Mesendoderm (in vitro differentiated cells): ENCODE measurements around the gene PNMA8C.

Source experiments
- DNase-seq: peaks from one replicate; pipeline ENCODE4 v3.0.0; 2013
- H2AK5ac ChIP-seq: 2 replicates; pipeline ENCODE4 v1.6.1; 2013; ENCODE audit warnings: low read length, inconsistent platforms
- H2BK120ac ChIP-seq: 2 replicates; pipeline ENCODE4 v1.6.1; 2013; ENCODE audit warnings: low read depth, mild to moderate bottlenecking, low read length, moderate library complexity, mixed read lengths
- H2BK15ac ChIP-seq: replicated peaks from 2 replicates; pipeline ENCODE4 v1.6.1; 2013; ENCODE audit warnings: low read depth, mild to moderate bottlenecking, moderate library complexity
- H2BK5ac ChIP-seq: 2 replicates; pipeline ENCODE4 v1.6.1; 2013; ENCODE audit warnings: low read length, inconsistent platforms
- H3K18ac ChIP-seq: 2 replicates; pipeline ENCODE4 v1.6.1; 2013; ENCODE audit warnings: mild to moderate bottlenecking, low read length, mixed read lengths
- H3K23ac ChIP-seq: one replicate; pipeline ENCODE4 v1.6.1; 2013; ENCODE audit warnings: low read length
- H3K27ac ChIP-seq: 2 replicates; pipeline ENCODE4 v1.5.1; 2013; ENCODE audit warnings: low read depth, mild to moderate bottlenecking, inconsistent platforms, low read length, moderate library complexity
- H3K27me3 ChIP-seq: 2 replicates; pipeline ENCODE4 v1.6.1; 2013; ENCODE audit warnings: low read length, control low read depth, mild to moderate bottlenecking, inconsistent platforms; ENCODE audit not compliant: insufficient read depth, poor library complexity
- H3K36me3 ChIP-seq: 2 replicates; pipeline ENCODE4 v1.6.1; 2013; ENCODE audit warnings: low read length, inconsistent platforms; ENCODE audit not compliant: control insufficient read depth, insufficient read depth
- H3K4ac ChIP-seq: one replicate; pipeline ENCODE4 v1.6.1; 2013; ENCODE audit warnings: low read depth, mild to moderate bottlenecking, low read length, moderate library complexity
- H3K4me1 ChIP-seq: 2 replicates; pipeline ENCODE4 v1.6.1; 2013; ENCODE audit warnings: low read depth, low read length, inconsistent platforms; ENCODE audit not compliant: control insufficient read depth
- H3K4me2 ChIP-seq: 2 replicates; pipeline ENCODE4 v1.6.1; 2013; ENCODE audit warnings: low read length
- H3K4me3 ChIP-seq: 2 replicates; pipeline ENCODE4 v1.5.1; 2013; ENCODE audit warnings: mild to moderate bottlenecking, low read length
- H3K56ac ChIP-seq: one replicate; pipeline ENCODE4 v1.6.1; 2013; ENCODE audit warnings: low read length
- H3K79me1 ChIP-seq: 2 replicates; pipeline ENCODE4 v1.6.1; 2013; ENCODE audit warnings: low read length, inconsistent platforms
- H3K79me2 ChIP-seq: 2 replicates; pipeline ENCODE4 v1.6.1; 2013; ENCODE audit warnings: mild to moderate bottlenecking, low read length; ENCODE audit not compliant: control insufficient read depth, insufficient read depth
- H3K9ac ChIP-seq: 2 replicates; pipeline ENCODE4 v1.6.1; 2013; ENCODE audit warnings: low read length, inconsistent platforms
- H4K5ac ChIP-seq: one replicate; pipeline ENCODE4 v1.6.1; 2013; ENCODE audit warnings: low read length
- H4K8ac ChIP-seq: one replicate; pipeline ENCODE4 v1.6.1; 2013; ENCODE audit warnings: low read depth, mild to moderate bottlenecking, control low read depth, low read length, moderate library complexity
- WGBS: extraction: QIAGEN DNeasy Blood & Tissue Kit; methylation state at CpG from one replicate; pipeline ENCODE4 v1.1.7; 2013; ENCODE audit warnings: low lambda C conversion rate, missing lambda C conversion rate; ENCODE audit not compliant: insufficient coverage; ENCODE audit errors: extremely low coverage; 5-methylcytosine and 5-hydroxymethylcytosine counted together

Gene PNMA8C

DNA sequence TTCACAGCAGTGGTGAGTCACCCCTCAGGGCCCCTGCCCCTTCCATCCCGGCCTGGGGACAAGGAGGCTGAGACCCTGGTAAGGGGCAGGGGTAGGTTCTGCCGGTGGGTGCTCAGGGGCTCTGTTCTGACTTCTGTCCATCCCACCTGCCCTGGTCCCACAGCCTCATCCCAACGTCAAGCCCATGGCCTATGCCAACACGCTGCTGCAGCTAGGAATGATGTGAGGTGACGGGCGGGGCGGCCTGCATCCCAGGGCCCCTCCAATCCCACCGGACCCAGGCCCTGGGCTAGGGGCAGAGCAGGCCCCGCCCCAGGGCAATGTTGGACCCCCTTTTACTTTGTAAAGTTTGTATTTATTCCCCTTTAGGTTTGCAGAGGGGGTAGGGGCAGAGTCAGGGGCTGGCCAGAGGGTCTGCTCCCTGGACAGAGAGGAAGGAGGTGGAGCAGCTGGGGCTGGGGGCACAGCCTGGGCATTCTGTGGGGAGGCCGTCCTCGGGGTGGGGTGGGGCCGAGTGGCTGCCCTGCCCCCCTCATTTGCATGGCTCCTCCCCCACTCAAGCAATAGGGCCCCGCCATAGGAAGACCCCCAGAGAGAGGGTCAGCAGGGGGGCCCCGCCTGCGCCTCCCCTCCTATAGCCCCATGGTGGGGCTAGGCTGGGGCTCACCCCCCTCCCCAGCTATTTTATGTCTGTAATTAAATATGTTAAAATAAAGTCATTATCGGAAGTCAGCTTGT is 38.4 kb downstream of the PNMA8C start:
- H3K56ac ChIP-seq = no peak overlapping the region

DNA sequence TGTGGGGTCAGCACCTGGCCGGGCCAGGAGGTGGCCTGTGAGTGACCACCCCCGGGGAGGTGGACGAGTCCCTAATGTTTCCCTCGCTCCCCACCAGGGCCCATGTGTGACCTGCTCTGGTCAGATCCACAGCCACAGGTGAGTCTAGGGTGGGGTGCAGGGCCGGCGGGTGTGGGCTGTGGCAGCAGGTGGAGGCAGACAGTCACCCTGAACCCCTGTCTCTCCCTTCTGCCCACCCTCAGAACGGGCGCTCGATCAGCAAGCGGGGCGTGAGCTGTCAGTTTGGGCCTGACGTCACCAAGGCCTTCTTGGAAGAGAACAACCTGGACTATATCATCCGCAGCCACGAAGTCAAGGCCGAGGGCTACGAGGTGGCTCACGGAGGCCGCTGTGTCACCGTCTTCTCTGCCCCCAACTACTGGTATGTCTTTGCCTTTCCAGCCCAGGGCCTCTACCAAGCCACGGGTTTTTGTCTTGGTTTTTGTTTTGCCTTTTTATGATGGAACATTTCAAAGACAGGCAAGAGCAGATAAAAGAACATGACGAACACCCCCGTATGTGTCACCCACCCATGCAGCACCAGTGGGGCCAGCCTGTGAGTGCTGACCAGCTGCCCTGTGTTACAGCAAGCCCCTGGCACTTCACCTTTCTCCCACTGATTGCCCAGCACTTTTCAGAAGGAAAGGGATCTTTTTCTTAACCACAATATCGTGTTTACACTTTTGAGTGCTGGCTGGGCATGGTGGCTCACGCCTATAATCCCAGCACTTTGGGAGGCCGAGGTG is 40.2 kb downstream of the PNMA8C start:
- H4K5ac ChIP-seq = no peak overlapping the region
- H3K9ac ChIP-seq = no peak overlapping the region
- DNase-seq = no peak
- H4K8ac ChIP-seq = no peak overlapping the region
- no peaks in the 10 kb centered on the region for H3K79me1 ChIP-seq
- no peak overlapping the region for H3K4me2 ChIP-seq
- H3K18ac ChIP-seq = no peak overlapping the region
- H3K27ac ChIP-seq = no peak overlapping the region
- no peak overlapping the region for H2AK5ac ChIP-seq
- H3K4me3 ChIP-seq = no peak overlapping the region
- H3K23ac ChIP-seq = no peak overlapping the region
- no peaks in the 10 kb centered on the region for H3K4me1 ChIP-seq
- H2BK120ac ChIP-seq = no peak overlapping the region
- no peaks in the 10 kb centered on the region for H3K27me3 ChIP-seq
- no peak overlapping the region for H3K56ac ChIP-seq
- H3K36me3 ChIP-seq = peaks cover 18% of the 10 kb centered on the region
- no peak overlapping the region for H3K4ac ChIP-seq
- no peak overlapping the region for H2BK5ac ChIP-seq
- no peak overlapping the region for H2BK15ac ChIP-seq
- WGBS = no CpG with 5 or more reads among the region's 25 CpGs
- no peaks in the 10 kb centered on the region for H3K79me2 ChIP-seq

More for the DNA sequence above, 38.4 kb downstream of the PNMA8C start:
- Histone ChIP-seq H3K79me2 (no peaks in the 10 kb centered on the region), H3K4me3 (no peak overlapping the region), H3K4ac (no peak overlapping the region), H2BK5ac (no peak overlapping the region), H3K9ac (no peak overlapping the region), H3K4me2 (no peak overlapping the region), H4K5ac (no peak overlapping the region), H4K8ac (no peak overlapping the region), H2BK15ac (no peak overlapping the region), H3K27me3 (no peaks in the 10 kb centered on the region), H3K79me1 (no peaks in the 10 kb centered on the region), H3K18ac (no peak overlapping the region), H2AK5ac (no peak overlapping the region), H3K36me3 (peaks cover 13% of the 10 kb centered on the region), H2BK120ac (no peak overlapping the region), H3K23ac (no peak overlapping the region), H3K27ac (no peak overlapping the region), H3K4me1 (no peaks in the 10 kb centered on the region)
- no peak for DNase-seq
- WGBS = no CpG with 5 or more reads among the region's 16 CpGs

DNA sequence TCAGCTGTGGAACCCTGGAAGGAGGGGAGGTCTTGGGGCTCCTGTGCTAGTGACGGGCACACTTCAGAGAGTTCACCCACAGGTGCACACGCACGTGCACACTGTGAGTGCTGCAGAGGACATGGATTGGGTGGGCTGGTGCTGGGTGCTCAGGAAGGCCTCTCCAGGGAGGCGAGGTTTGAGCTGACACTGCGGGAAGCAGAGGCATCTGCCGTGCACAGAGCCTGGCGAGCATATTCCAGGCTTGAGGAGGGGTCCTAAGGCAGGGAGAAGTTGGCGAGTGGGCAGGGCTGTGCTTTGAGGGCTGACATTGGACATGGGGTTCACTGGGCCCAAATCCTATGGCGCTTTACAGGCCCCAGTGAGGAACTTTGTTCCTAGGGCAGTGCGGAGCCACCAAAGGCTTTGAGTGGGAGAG is 41.0 kb downstream of the PNMA8C start:
- WGBS = no CpG with 5 or more reads among the region's 10 CpGs
- Histone ChIP-seq H4K8ac (no peak overlapping the region), H2BK120ac (no peak overlapping the region), H3K18ac (no peak overlapping the region), H3K4me1 (no peaks in the 10 kb centered on the region), H3K36me3 (peaks cover 18% of the 10 kb centered on the region), H2AK5ac (no peak overlapping the region), H3K4me2 (no peak overlapping the region), H3K27ac (no peak overlapping the region), H2BK15ac (no peak overlapping the region), H4K5ac (no peak overlapping the region), H3K79me1 (no peaks in the 10 kb centered on the region), H2BK5ac (no peak overlapping the region), H3K23ac (no peak overlapping the region), H3K4me3 (no peak overlapping the region), H3K9ac (no peak overlapping the region), H3K56ac (no peak overlapping the region), H3K27me3 (no peaks in the 10 kb centered on the region), H3K4ac (no peak overlapping the region), H3K79me2 (no peaks in the 10 kb centered on the region)
- DNase-seq = no peak

DNA sequence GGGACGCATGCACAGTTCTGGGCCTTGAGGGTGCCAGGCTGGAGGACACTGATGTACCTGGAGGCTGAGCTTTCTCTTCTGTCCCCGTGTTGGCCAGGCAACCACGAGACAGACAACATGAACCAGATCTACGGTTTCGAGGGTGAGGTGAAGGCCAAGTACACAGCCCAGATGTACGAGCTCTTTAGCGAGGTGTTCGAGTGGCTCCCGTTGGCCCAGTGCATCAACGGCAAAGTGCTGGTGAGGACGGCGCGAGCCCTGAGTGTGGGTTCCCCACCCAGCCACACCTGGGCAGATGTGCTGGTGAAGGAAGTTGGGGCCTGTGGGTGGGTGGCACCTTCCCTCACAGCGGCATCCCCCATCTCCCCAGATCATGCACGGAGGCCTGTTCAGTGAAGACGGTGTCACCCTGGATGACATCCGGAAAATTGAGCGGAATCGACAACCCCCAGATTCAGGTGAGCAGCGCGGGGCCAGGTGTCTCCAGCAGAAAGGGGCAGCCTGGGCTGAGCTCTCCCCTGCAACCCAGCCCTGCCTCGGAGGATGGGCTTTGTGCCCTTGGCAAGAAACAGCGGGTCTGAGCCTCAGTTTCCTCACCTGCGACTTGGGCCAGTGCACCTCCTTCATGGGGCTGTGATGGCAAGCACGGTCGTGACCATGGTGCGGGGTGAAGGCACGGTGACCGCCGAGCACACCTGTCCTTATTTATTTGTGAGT is 41.6 kb downstream of the PNMA8C start:
- no peak overlapping the region for H3K4ac ChIP-seq
- H3K79me1 ChIP-seq = peaks cover under 1% of the 10 kb centered on the region
- no peak overlapping the region for H2BK120ac ChIP-seq
- H2BK15ac ChIP-seq = no peak overlapping the region
- H3K27me3 ChIP-seq = no peaks in the 10 kb centered on the region
- no peak overlapping the region for H3K23ac ChIP-seq
- H3K36me3 ChIP-seq = peaks cover 18% of the 10 kb centered on the region
- no peak overlapping the region for H4K5ac ChIP-seq
- no peak overlapping the region for H3K4me3 ChIP-seq
- H3K56ac ChIP-seq = no peak overlapping the region
- no peak overlapping the region for H3K4me2 ChIP-seq
- no CpG with 5 or more reads among the region's 30 CpGs for WGBS
- no peak overlapping the region for H2BK5ac ChIP-seq
- DNase-seq = no peak
- no peak overlapping the region for H3K9ac ChIP-seq
- no peak overlapping the region for H2AK5ac ChIP-seq
- no peaks in the 10 kb centered on the region for H3K4me1 ChIP-seq
- no peaks in the 10 kb centered on the region for H3K79me2 ChIP-seq
- H3K18ac ChIP-seq = no peak overlapping the region
- H3K27ac ChIP-seq = no peak overlapping the region
- H4K8ac ChIP-seq = no peak overlapping the region

DNA sequence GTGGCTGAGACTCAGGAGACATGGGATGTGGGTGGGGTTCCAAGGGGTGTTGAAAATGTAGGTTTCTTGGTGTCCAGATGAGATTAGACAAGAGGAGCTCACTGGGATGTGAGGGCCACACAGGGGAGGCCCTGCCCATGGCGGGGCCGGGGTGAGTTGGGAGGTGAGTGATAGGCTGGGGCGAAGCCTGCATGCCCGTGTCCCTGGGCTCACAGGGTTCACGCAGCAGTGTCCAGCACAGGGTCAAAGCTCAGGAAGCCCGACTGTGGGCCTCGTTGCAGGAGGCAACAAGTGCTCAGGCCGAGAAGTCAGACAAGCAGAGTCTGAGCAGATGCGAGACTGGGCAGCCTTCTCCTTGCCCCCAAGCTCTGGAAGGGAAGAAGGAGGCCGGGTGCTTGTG is 42.6 kb downstream of the PNMA8C start:
- H3K79me2 ChIP-seq = no peaks in the 10 kb centered on the region
- H2BK120ac ChIP-seq = no peak overlapping the region
- no peak overlapping the region for H3K18ac ChIP-seq
- H2AK5ac ChIP-seq = no peak overlapping the region
- H2BK15ac ChIP-seq = no peak overlapping the region
- no peak overlapping the region for H3K56ac ChIP-seq
- H3K36me3 ChIP-seq = peaks cover 18% of the 10 kb centered on the region
- H3K23ac ChIP-seq = no peak overlapping the region
- H3K79me1 ChIP-seq = peaks cover 2% of the 10 kb centered on the region
- no peak overlapping the region for H3K4me3 ChIP-seq
- H3K4ac ChIP-seq = no peak overlapping the region
- H2BK5ac ChIP-seq = no peak overlapping the region
- no peak overlapping the region for H3K9ac ChIP-seq
- no CpG with 5 or more reads among the region's 10 CpGs for WGBS
- H3K27me3 ChIP-seq = no peaks in the 10 kb centered on the region
- no peak overlapping the region for H4K5ac ChIP-seq
- H3K27ac ChIP-seq = no peak overlapping the region
- no peak for DNase-seq
- no peaks in the 10 kb centered on the region for H3K4me1 ChIP-seq
- H3K4me2 ChIP-seq = no peak overlapping the region
- H4K8ac ChIP-seq = no peak overlapping the region
